GM12878 (cell line): Measurements from ENCODE around the gene MSLN.

Source experiments
- NBN ChIP-seq: fragments of 450-650 bp; IDR thresholded peaks from 2 replicates; pipeline ENCODE4 v1.6.1; 2016
- RB1 ChIP-seq: fragments of 450-650 bp; formaldehyde crosslinking; IDR thresholded peaks from 2 replicates; pipeline ENCODE4 v1.6.1; 2017; ENCODE audit warnings: mild to moderate bottlenecking, borderline replicate concordance

GRCh38 chr16:790086-790485 lies 29.6 kb downstream of the MSLN start:
- TF ChIP-seq RB1: no peak
- TF ChIP-seq NBN: no peak
